GM23338 (cell line): ENCODE data around the gene NPTXR. TPM values are rescaled to one million over a fixed set of nuclear protein-coding genes. Genes with fewer than 3 reads are reported as not detected.
A peak's percentile ranks its signal among the peaks of the same experiment; 100 is the strongest.

Source experiments
- ATAC-seq: fragments of 200-7000 bp; cut with Tn5 transposase; 3 replicates; pipeline ENCODE4 v1.9.1; 2020
- DNase-seq: peaks from one replicate; pipeline ENCODE4 v3.0.0-alpha.2; 2015; ENCODE audit warnings: low spot score
- H2AFZ ChIP-seq: fragments of 200-600 bp; sonication (generic); 2 replicates; pipeline ENCODE4 v1.8.0; 2016; ENCODE audit warnings: antibody characterized with exemption, mild to moderate bottlenecking, moderate library complexity
- H3F3A ChIP-seq: fragments of 200-600 bp; sonication (generic); replicated peaks from 2 replicates; pipeline ENCODE4 v1.8.0; 2017; ENCODE audit warnings: antibody characterized with exemption, mixed run types, low read depth
- H3K27ac ChIP-seq: fragments of 200-600 bp; sonication (generic); 2 replicates; pipeline ENCODE4 v1.6.1; 2016; ENCODE audit warnings: low read depth
- H3K27me3 ChIP-seq: fragments of 200-600 bp; sonication (generic); 2 replicates; pipeline ENCODE4 v1.8.0; 2016; ENCODE audit warnings: mild to moderate bottlenecking, mixed run types, moderate library complexity; ENCODE audit not compliant: insufficient read depth
- H3K36me3 ChIP-seq: fragments of 200-600 bp; sonication (generic); 2 replicates; pipeline ENCODE4 v1.8.0; 2016; ENCODE audit warnings: mild to moderate bottlenecking; ENCODE audit not compliant: insufficient read depth
- H3K4me1 ChIP-seq: fragments of 200-600 bp; sonication (generic); 2 replicates; pipeline ENCODE4 v1.8.0; 2016; ENCODE audit warnings: mild to moderate bottlenecking, moderate library complexity; ENCODE audit not compliant: insufficient read depth
- H3K4me2 ChIP-seq: fragments of 200-600 bp; sonication (generic); 2 replicates; pipeline ENCODE4 v1.7.1; 2017; ENCODE audit warnings: mixed run types
- H3K4me3 ChIP-seq: fragments of 200-600 bp; sonication (generic); 2 replicates; pipeline ENCODE4 v1.6.1; 2016; ENCODE audit warnings: mixed run types
- H3K79me2 ChIP-seq: fragments of 200-600 bp; sonication (generic); replicated peaks from 2 replicates; pipeline ENCODE4 v1.8.0; 2017; ENCODE audit warnings: mild to moderate bottlenecking; ENCODE audit not compliant: insufficient read depth
- H3K9me2 ChIP-seq: fragments of 200-600 bp; sonication (generic); 2 replicates; pipeline ENCODE4 v1.8.0; 2017; ENCODE audit not compliant: insufficient read depth
- H4K20me1 ChIP-seq: fragments of 200-600 bp; sonication (generic); replicated peaks from 2 replicates; pipeline ENCODE4 v1.8.0; 2017; ENCODE audit warnings: mild to moderate bottlenecking; ENCODE audit not compliant: insufficient read depth
- H3K27ac Mint-ChIP-seq: 2 replicates; pipeline ENCODE4 v1.8.0; 2020; ENCODE audit warnings: inconsistent platforms, mild to moderate bottlenecking, moderate library complexity, mixed read lengths
- H3K27me3 Mint-ChIP-seq: 3 replicates; pipeline ENCODE4 v1.8.0; 2022; ENCODE audit warnings: low read depth, mild to moderate bottlenecking, moderate library complexity, mixed read lengths, inconsistent platforms; ENCODE audit not compliant: insufficient read depth, poor library complexity
- H3K36me3 Mint-ChIP-seq: 3 replicates; pipeline ENCODE4 v1.8.0; 2021; ENCODE audit warnings: low read depth, mild to moderate bottlenecking, inconsistent platforms, moderate library complexity, mixed read lengths
- H3K4me1 Mint-ChIP-seq: 3 replicates; pipeline ENCODE4 v1.8.0; 2020; ENCODE audit warnings: mild to moderate bottlenecking, inconsistent platforms, mixed read lengths
- H3K4me3 Mint-ChIP-seq: 3 replicates; pipeline ENCODE4 v1.8.0; 2021; ENCODE audit warnings: moderate library complexity, mild to moderate bottlenecking, inconsistent platforms, mixed read lengths
- H3K9me3 Mint-ChIP-seq: 3 replicates; pipeline ENCODE4 v1.8.0; 2020; ENCODE audit warnings: moderate library complexity, mild to moderate bottlenecking, inconsistent platforms, mixed read lengths
- CREB1 ChIP-seq: fragments of 250-450 bp; sonication (Bioruptor Pico); IDR thresholded peaks from 2 replicates; pipeline ENCODE4 v1.5.0; 2020; ENCODE audit warnings: low read depth, mild to moderate bottlenecking, moderate library complexity
- EZH2 ChIP-seq: fragments of 200-600 bp; sonication (generic); IDR thresholded peaks from one replicate; pipeline ENCODE4 v1.8.0; 2017; ENCODE audit warnings: antibody characterized with exemption, mild to moderate bottlenecking, low read depth; ENCODE audit not compliant: unreplicated experiment
- EZH2phosphoT487 ChIP-seq: fragments of 200-600 bp; sonication (generic); IDR thresholded peaks from one replicate; pipeline ENCODE4 v1.8.1; 2018; ENCODE audit warnings: antibody characterized with exemption; ENCODE audit not compliant: unreplicated experiment
- REST ChIP-seq: IDR thresholded peaks from one replicate; pipeline ENCODE4 v1.6.1; 2018; ENCODE audit warnings: antibody characterized with exemption; ENCODE audit not compliant: unreplicated experiment
- polyA plus RNA-seq: library from polyadenylated mRNA; unstranded; fragments of >200 nt; fragmentation: Nextera tagmentation; extraction: Ambion mirVana; gene quantifications from 2 replicates; pipeline ENCODE4 v1.2.1, GENCODE V29; 2016
- total RNA-seq: library from RNA; depleted of rRNA; stranded (reverse); fragments of >200 nt; shearing (Covaris generic); gene quantifications from 2 replicates; pipeline ENCODE4 v1.2.3, GENCODE V29; 2014

The NPTXR gene
- total and polyA plus RNA-seq, 2 experiments from 2014 or later, result 0.89 to 13.4 TPM

- TF ChIP-seq REST (no peak), EZH2phosphoT487 (no peak), EZH2 (no peak)
These were observed 1.3 kb upstream of the NPTXR start (continued) for GRCh38 chr22:38845004-38845740.

GRCh38 chr22:38844315-38845003 lies 631 bp upstream of the NPTXR start:
- H3K4me2 ChIP-seq, result peak overlapping the region; percentile 92
- H3K27ac Mint-ChIP-seq, result no peak overlapping the region
- DNase-seq, result no peak
- no peaks in the 10 kb centered on the region for H3K9me3 Mint-ChIP-seq
- H2AFZ ChIP-seq, result peak overlapping the region; percentile 96
- no peaks in the 10 kb centered on the region; the same call in 2 of the 3 replicates for H3K36me3 Mint-ChIP-seq
- H3K79me2 ChIP-seq, result no peaks in the 10 kb centered on the region
- no peaks in the 10 kb centered on the region for H3K36me3 ChIP-seq
- peaks cover 4% of the 10 kb centered on the region; the same call in 1 of the 2 replicates for H4K20me1 ChIP-seq
- 0 out of 2 replicates have a peak, but pooled peaks cover 7% of the 10 kb centered on the region for H3K4me1 ChIP-seq
- no peak overlapping the region for H3K27ac ChIP-seq
- H3K27me3 Mint-ChIP-seq, result peaks cover 43% of the 10 kb centered on the region
- peaks cover 24% of the 10 kb centered on the region for H3K4me1 Mint-ChIP-seq
- H3F3A ChIP-seq, result no peaks in the 10 kb centered on the region
- H3K9me2 ChIP-seq, result no peaks in the 10 kb centered on the region
- ATAC-seq, result peak; percentile 8
- H3K4me3 ChIP-seq, result peak overlapping the region; percentile 71
- no peak for TF ChIP-seq CREB1
- peak; percentile 9 for TF ChIP-seq REST
- H3K4me3 Mint-ChIP-seq, result peak overlapping the region; percentile 67
- peaks cover 52% of the 10 kb centered on the region for H3K27me3 ChIP-seq
